Esophagus mucosa (tissue), 1 donor: Measurements from ENCODE around the gene CYBC1. TPM values are rescaled to one million over a fixed set of nuclear protein-coding genes. Genes with fewer than 3 reads are reported as not detected.

ENCODE experiments used
- ATAC-seq: fragments of 200-7000 bp; cut with Tn5 transposase; one replicate; pipeline ENCODE4 v1.9.1; 2020
- total RNA-seq: library from RNA; stranded (reverse); gene quantifications from one replicate; pipeline ENCODE4 v1.2.4, GENCODE V29; 2023
- donor health status: DM: yes; HTN: yes; CAD: no.

The CYBC1 gene
- total RNA-seq, 1 donor from 2014 or later = 43.5 TPM

- no peak for ATAC-seq
These were observed 3.9 kb downstream of the CYBC1 start for GRCh38 chr17:82446649-82447048.

DNA sequence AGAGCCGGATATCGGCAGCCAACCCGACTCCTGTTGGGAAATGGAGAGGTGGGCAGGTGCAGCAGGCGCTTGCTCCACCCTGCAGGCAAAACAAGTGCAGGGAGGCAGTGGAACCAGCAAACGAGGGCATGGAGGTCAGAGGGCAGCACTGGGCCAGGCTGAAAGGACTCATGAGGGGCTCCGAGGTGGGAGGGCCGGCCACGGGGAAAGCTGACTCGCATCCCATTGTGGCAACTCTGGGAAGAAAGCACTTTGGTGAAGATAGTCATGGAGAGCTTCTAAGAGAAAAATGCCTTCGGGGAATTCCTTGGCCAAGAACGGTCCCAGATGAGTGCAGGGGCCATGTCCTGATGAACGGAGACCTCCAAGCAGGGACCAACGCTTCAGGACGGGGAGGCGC, 4.4 kb downstream of the CYBC1 start:
- ATAC-seq = no peak

DNA sequence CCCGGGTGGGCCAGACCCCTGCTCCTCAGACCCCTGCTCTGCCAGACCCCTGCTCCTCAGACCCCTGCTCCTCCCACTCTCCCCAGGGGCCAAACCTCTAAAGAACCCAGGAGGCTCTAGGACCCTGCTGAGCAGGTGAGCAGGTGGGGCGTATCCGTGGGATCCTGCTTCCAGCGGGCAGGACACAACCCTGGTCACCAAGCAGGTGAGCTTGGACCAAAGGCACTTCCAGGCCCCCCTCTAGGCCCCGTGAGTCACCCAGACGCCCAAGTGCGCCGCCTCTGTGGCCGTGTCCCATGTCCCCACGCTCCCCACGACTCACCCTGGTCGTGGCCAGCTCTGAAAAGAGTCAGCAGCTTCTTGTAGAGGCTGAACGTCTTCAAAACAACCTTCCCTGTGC, 5.0 kb downstream of the CYBC1 start:
- no peak for ATAC-seq

DNA sequence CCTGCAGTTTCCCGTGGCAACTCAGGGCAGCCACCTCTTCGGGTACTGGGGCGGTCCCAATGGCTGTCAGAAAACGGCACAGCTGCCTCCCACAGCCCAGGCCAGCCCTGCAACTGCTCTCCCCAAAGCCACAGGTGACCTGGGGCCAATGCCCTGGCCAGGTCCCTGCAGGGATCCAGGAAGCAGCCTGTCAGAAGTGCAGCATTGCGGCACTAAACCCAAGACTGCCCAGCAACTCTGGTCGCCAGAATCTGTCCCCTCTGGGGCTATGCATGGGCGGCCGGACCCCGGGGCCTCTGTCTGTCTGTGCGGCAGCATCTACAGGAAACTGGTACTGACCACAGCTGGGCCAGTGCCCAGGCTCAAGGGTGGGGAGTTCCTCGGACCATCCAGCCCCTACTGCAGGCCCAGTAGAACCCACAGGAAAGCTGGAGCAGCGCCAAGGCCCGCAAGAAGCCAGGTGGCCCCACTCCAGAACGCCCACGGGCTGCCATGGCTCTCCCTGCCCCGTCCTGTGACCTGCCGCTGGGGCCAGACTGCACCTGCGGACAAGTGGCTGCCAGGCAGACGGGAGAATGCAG, 5.5 kb downstream of the CYBC1 start:
- ATAC-seq = no peak

DNA sequence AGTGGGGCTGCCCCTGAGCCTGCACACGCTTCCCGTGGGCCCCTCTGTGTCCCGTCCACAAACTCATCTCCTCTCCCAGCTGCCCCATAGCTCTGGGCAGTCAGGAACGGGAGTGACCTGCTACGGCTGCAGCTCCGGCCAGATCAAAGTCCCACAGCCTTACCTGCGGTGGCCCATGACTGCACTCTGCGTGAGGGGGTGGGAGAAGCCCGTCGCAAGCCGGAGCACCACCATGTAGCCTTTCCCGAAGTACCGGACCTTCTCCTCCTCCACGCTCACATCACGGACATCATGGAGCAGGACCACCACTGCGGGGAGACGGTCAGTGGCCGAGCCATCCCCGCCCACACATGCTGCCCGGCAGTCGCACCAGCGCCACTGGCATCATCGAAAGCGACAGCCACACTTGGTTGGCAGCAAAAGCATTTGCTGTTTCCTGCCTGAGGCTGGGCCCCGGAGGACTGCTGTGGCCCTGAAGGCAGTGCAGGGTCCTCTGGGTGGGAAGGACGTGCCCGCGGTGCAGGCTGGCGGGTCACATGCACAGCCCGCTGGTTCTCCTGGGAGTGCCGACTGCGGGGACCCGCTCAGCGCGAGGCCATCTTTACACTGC, 6.2 kb downstream of the CYBC1 start:
- ATAC-seq = no peak

DNA sequence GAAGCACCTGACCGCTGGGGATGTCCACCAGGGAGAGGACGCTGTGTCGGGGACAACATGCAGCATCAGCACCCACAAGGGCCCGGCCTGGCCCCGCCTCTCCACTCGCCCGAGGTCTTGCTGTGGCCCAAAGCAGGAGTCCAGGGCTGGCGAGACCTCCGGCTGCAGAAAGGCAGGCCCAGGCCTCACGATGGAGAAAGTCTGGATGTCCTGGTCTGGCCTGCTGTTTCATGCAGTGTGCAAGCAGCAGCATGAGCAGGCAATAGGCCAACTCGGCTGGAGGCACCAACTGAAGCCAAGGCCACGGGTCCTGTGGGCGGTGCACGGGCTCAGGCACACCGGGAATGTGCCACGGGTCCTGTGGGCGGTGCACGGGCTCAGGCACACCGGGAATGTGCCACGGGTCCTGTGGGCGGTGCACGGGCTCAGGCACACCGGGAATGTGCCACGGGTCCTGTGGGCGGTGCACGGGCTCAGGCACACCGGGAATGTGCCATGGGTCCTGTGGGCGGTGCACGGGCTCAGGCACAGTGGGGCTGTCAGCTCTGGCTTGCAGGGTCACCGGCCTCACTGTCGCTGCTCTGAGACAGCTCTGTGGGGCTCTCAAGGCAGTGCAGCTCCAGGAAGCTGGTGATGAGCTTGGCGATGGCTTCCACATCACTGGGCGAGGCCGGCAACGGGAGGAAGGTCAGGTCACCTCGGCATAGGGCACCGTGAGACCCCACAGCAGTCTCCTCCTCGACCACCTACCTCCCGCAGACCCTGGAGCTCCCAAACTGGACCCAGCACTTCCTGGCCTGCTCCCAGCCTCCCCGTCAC, 6.9 kb downstream of the CYBC1 start:
- ATAC-seq = peak; percentile 9

DNA sequence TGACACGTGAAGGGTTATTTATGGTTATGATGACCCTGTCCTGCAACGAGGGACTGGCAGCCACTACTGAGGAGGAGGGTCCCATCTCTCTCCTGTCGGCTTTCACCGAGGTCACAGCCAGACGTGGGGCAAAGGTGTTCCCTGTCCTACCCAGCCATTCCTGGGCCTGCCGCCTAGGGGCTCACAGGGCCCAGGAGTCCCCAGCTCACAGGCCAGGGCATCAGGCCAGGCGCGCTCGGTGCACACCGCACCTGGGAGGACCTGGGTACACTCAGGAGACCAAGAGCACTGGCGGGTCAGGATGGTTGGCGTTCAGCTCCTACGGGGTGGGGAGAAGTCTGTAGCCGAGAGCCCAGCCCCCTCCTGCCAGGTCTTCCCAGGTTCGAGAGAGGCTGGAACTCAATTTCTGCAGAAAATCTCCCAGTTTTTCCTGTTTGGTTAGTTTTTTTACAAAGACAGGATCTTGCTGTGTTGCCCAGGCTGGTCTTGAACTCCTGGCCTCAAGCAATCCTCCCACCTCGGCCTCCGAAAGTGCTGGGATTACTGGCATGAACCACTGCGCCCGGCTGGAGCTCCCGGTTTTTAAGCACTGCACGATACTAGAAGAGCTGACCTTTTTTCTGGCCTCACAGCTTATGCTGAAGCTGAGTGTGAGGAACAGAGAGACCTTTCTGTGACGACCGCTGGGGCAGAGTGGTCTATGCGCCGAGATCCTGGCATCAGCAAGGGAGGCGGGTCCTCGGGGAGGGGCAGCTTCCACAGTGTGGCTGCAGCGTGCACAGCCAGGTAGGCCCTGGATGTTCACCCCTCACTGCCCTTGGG, 7.7 kb downstream of the CYBC1 start:
- ATAC-seq = no peak

GRCh38 chr17:82441691-82442487, 8.7 kb downstream of the CYBC1 start:
- no peak for ATAC-seq

DNA sequence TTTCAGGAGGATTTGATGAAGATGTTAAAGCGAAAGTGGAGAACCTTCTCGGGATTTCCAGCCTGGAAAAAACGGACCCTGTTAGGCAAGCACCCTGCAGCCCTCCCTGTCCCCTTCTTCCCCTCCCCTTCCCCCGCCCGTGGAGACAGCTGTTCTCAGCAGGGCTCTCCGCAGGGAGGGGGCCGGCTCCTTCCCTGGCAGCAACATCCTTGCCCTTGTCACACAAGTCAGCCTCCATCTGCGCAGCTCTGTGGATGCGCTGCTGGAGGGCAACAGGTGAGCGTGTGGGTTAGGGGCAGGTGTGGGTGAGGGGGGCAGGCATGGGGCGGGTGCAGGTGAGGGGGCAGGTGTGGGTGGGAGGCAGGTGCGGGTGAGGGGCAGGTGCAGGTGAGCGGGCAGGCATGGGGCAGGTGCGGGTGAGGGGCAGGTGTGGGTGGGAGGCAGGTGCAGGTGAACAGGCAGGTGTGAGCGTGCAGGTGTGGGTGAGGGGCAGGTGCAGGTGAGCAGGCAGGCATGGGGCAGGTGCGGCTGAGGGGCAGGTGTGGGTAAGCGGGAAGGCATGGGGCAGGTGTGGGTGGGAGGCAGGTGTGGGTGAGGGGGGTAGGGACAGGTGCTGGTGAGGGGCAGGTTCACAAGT, 9.4 kb downstream of the CYBC1 start:
- ATAC-seq = no peak

DNA sequence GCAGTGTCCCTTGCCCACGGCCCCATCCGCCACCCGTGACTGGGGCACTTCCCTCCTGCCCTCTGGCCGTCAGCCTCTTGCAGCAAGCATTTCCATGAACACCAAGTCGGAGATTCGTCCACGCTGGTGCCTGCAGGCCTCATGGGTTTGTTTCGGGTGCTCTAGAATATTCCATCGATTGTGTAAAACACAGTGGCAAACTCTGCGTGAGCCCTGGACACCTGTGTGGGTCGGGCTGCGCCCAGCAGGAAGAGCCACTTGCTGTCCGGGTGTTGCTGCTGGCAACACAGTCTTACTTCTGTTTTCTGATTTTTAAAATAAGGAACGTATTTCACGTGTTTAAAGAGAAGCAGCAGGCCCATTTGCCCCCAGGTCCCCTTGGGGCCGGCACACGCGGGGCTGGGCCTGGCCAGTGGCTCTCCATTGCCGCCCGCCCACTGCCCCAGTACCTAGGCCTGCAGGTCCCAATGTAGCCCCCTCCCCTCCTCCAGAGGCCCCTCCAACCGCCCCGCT, 10.0 kb downstream of the CYBC1 start:
- no peak for ATAC-seq

- no peak for ATAC-seq
These were observed 10.7 kb downstream of the CYBC1 start for GRCh38 chr17:82439829-82440365.

- ATAC-seq = no peak
These were observed 11.2 kb downstream of the CYBC1 start for GRCh38 chr17:82439194-82439828.

DNA sequence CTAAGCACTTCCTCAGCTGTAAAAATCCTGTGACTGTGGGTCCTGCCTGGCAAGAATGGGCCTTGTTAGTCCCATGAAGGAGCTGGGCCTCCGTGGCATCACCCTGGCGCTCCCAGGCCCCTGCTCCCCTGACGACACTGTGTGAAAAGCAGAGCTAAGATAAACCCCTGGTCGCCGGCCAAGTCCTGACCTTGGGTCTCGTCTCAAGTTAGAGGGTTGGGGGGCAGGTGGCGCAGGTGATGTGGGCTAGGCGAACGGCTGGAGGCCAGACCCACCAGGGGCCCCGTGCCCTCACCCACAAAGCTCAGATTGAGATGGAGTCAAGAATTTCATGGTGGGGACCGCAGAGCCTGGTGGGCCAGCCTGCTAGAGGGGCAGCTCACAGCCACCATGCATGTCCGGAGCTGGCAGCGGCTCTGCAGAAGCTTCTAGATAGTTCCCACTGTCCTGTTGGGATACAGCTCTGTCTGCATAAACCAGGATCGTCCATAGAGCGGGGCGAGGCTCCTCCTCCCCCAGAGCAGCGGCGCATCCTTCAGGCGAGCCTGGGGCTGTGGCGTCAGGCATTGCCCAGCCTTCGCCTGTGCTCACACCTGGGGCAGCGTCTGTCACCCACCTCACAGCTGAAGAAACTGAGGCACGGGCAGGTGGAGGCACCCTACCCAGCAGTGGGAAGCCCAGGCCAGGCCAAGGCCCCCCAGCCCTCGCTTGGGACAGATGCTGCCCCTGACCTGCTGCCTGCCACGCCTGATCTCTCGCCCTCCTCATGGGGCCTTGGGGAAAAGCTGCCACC, 12.0 kb downstream of the CYBC1 start:
- ATAC-seq = no peak

DNA sequence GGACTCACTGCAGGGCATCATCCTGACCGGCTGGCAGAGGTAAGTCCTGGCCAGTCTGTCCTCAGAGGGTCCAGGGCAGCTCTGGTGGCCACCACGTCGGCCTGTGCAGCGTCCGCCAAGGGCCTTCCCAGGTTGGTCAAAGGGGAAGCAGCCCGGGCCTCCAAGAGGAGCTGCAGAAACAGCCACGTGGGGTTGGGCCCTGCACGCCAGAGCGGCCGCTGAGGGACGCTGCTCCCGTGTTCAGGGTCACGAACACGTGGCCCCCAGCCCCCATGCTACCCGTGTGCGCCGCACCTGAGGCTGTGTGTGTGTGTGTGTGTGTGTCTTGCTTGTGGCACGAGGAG, 13.3 kb downstream of the CYBC1 start:
- no peak for ATAC-seq

DNA sequence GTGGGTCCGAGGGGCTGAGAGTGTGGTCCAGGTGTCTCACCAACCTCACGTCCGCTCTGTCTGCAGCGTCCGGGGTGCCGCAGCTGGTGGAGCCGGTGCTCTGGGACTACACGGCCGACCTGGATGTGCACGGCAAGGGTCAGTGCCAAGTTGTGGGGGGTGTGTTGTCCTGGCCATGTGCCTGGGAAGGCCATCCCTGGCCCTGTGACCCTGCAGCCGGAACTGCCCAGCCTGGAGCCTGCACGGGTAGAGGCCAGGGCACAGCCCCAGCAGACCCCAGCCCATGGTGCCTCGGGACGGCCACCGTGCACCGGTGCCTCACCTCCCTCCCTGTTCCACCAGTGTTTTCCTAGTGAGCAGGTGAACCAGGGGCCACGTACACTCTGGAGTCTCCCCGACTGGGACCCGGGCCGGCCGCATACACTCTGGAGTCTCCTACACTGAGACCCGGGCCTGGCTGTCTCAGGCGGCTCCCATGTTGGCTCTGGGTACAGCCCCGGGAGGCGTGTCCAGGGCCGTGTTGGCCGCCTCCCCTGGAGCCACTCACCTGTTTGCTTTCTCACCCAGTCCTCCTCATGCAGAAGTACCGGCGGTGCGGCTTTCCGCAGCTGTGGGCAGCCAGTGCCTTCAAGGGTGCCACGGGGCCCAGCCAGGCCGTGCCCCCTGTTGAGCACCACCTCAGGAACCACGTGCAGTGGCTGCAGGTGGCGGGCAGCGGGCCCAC, 13.8 kb downstream of the CYBC1 start:
- ATAC-seq = no peak

- no peak for ATAC-seq
These were observed 14.7 kb downstream of the CYBC1 start for GRCh38 chr17:82435601-82436583.

- ATAC-seq = no peak
These were observed 15.4 kb downstream of the CYBC1 start for GRCh38 chr17:82435103-82435502.

DNA sequence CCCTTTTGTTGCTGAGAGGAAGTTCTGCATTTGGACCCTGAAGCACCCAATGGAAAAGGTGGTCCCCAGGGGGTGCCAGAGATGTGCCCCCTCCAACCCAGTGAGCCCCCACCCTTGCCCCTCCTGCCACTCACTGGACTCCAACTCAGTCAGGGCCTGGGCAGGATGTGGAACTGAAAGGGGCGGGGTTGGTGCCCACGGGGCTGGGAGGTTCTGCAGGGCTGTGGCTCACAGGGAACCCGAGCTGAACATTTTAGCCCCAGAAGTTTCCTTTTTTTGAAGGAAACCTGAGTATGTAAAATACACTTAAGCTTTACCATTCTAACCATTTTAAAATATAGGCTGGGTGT, 16.4 kb downstream of the CYBC1 start:
- ATAC-seq = peak; percentile 27
